ENCODE results near the gene H1-8.

Gene H1-8

GRCh38 chr3:129600348-129600747, 57.4 kb downstream of the H1-8 start:
- DNase-seq (ENCODE audit: extremely low read depth, low read depth): no peak
- TF ChIP-seq, protein P1, sequence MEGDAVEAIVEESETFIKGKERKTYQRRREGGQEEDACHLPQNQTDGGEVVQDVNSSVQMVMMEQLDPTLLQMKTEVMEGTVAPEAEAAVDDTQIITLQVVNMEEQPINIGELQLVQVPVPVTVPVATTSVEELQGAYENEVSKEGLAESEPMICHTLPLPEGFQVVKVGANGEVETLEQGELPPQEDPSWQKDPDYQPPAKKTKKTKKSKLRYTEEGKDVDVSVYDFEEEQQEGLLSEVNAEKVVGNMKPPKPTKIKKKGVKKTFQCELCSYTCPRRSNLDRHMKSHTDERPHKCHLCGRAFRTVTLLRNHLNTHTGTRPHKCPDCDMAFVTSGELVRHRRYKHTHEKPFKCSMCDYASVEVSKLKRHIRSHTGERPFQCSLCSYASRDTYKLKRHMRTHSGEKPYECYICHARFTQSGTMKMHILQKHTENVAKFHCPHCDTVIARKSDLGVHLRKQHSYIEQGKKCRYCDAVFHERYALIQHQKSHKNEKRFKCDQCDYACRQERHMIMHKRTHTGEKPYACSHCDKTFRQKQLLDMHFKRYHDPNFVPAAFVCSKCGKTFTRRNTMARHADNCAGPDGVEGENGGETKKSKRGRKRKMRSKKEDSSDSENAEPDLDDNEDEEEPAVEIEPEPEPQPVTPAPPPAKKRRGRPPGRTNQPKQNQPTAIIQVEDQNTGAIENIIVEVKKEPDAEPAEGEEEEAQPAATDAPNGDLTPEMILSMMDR (IDR thresholded peaks at IDR 0.05; ENCODE audit: low read depth, low read length): no peak

Measured in AG09319 (cell line).